Chondrocyte (in vitro differentiated cells): Measurements from ENCODE around the gene ZNF91. TPM values are rescaled to one million over a fixed set of nuclear protein-coding genes. Genes with fewer than 3 reads are reported as not detected.

ENCODE experiments used
- DNase-seq: peaks from one replicate; pipeline ENCODE4 v3.0.0; 2021; ENCODE audit warnings: mixed read lengths, low spot score
- H3K27ac Mint-ChIP-seq: one replicate; pipeline ENCODE4 v1.8.0; 2021; ENCODE audit warnings: mild to moderate bottlenecking, moderate library complexity, mixed read lengths; ENCODE audit not compliant: unreplicated experiment
- H3K27me3 Mint-ChIP-seq: 2 replicates; pipeline ENCODE4 v1.8.0; 2021; ENCODE audit warnings: low read depth, mixed read lengths
- H3K36me3 Mint-ChIP-seq: 2 replicates; pipeline ENCODE4 v1.8.0; 2021; ENCODE audit warnings: low read depth, mixed read lengths
- H3K4me1 Mint-ChIP-seq: 2 replicates; pipeline ENCODE4 v1.8.0; 2021; ENCODE audit warnings: low read depth, mild to moderate bottlenecking, mixed read lengths
- H3K4me3 Mint-ChIP-seq: one replicate; pipeline ENCODE4 v1.8.0; 2021; ENCODE audit warnings: mild to moderate bottlenecking, moderate library complexity, mixed read lengths; ENCODE audit not compliant: unreplicated experiment
- H3K9me3 Mint-ChIP-seq: 2 replicates; pipeline ENCODE4 v1.8.0; 2021; ENCODE audit warnings: low read depth, mixed read lengths
- long read RNA-seq: library from polyadenylated mRNA; stranded (forward); transcript quantifications from one replicate; pipeline ENCODE4 v2.0.0, GENCODE V29; 2021
- total RNA-seq: library from RNA; stranded (reverse); gene quantifications from 3 replicates; pipeline ENCODE4 v1.2.1, GENCODE V29; 2021
- TF ChIP-seq, protein P1 (sequence below): fragments of 200-600 bp; sonication (generic); IDR thresholded peaks from 2 replicates; pipeline ENCODE4 v1.5.0; 2021; ENCODE audit warnings: antibody characterized with exemption, mild to moderate bottlenecking, moderate library complexity

The ZNF91 gene
- total RNA-seq = 18.1 to 31.7 TPM (median 19.9 TPM) in 3 replicates
- long read RNA-seq, full-length matches to known transcripts = 4 of 10 reads
- long read RNA-seq, partial matches to known transcripts = 0 of 10 reads
- long read RNA-seq, other reads (novel, unspliced or antisense) = 6 of 10 reads

DNA sequence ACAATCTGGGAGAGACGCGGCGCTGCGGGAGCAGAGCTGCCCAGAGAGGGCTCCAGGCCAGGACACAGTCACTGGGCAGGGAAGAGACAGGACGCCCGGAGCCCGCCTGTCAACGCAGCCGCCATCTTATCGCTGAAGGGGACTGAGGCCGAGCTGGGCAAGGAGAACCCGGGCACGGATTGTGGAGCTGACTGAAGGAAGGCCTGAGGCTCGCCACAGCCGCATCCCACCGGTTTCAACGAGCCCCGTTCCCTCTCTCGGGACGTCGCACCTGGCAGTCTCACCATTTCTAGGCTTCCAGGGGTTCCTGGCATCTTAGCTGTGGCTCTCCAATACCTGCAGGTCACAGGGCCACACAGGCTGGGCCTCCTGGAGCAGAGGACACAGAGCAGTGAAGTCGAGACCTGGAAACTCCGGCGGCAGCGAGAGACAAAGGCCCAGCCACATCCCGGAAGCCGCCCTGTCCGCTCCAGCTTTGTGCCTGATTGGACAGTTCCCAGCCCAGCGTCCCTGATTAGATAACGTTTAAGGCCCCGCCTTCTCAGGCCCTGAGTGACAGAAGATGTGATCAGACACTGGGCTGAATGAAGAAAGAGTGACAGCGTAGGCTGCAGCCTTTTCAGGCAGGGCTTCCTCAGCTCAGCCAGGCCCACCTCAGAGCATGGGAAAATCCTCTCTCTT, at the start of gene ZNF91:
TSS of gene ZNF91 (minus strand) at position 431 of the 681 bp plus-strand sequence. CDS start at position 314, 117 bp downstream.
- TF ChIP-seq, protein P1, sequence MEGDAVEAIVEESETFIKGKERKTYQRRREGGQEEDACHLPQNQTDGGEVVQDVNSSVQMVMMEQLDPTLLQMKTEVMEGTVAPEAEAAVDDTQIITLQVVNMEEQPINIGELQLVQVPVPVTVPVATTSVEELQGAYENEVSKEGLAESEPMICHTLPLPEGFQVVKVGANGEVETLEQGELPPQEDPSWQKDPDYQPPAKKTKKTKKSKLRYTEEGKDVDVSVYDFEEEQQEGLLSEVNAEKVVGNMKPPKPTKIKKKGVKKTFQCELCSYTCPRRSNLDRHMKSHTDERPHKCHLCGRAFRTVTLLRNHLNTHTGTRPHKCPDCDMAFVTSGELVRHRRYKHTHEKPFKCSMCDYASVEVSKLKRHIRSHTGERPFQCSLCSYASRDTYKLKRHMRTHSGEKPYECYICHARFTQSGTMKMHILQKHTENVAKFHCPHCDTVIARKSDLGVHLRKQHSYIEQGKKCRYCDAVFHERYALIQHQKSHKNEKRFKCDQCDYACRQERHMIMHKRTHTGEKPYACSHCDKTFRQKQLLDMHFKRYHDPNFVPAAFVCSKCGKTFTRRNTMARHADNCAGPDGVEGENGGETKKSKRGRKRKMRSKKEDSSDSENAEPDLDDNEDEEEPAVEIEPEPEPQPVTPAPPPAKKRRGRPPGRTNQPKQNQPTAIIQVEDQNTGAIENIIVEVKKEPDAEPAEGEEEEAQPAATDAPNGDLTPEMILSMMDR = no peak
- Mint-ChIP-seq H3K4me1 (peaks cover 31% of the 10 kb centered on the region), H3K4me3 (peak within 1 kb of the TSS; percentile 96), H3K9me3 (no peaks in the 10 kb centered on the region), H3K27me3 (no peaks in the 10 kb centered on the region), H3K27ac (peak within 1 kb of the TSS; percentile 100), H3K36me3 (peaks cover 6% of the 10 kb centered on the region)
- peak; percentile 97 for DNase-seq

DNA sequence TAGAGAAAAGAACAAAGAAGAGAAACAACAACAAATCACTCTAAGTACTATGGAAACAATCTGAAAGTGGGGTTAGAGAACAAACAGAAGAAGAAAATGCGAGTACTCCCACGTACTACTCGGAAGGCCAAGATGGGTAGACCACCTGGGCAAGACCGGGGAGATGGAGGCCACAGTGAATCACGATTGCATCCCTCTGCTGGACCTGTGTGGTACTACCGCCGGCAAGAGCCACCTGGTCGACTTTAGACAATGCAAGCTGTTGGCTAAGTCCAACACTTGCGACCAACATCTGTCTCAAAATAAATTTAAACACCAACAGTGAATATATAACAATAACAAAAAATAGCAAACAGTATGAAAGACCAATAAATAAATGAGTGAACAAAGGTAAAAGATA, 45.5 kb upstream of the ZNF91 start:
- DNase-seq = no peak
- H3K27ac Mint-ChIP-seq = no peak overlapping the region
- TF ChIP-seq, protein P1 = peak; percentile 44
- H3K4me3 Mint-ChIP-seq = no peak overlapping the region
- peaks cover 62% of the 10 kb centered on the region for H3K9me3 Mint-ChIP-seq
- peaks cover 3% of the 10 kb centered on the region for H3K36me3 Mint-ChIP-seq
- H3K4me1 Mint-ChIP-seq = no peaks in the 10 kb centered on the region
- H3K27me3 Mint-ChIP-seq = no peaks in the 10 kb centered on the region

- H3K36me3 Mint-ChIP-seq = peaks cover 3% of the 10 kb centered on the region
- no peaks in the 10 kb centered on the region for H3K4me1 Mint-ChIP-seq
- no peaks in the 10 kb centered on the region for H3K27me3 Mint-ChIP-seq
- TF ChIP-seq, protein P1 = no peak
- H3K4me3 Mint-ChIP-seq = no peak overlapping the region
- no peak overlapping the region for H3K27ac Mint-ChIP-seq
- DNase-seq = no peak
- H3K9me3 Mint-ChIP-seq = peaks cover 62% of the 10 kb centered on the region
Measured at GRCh38 chr19:23440207-23440606, 44.9 kb upstream of the ZNF91 start.

GRCh38 chr19:23439623-23440022, 44.4 kb upstream of the ZNF91 start:
- Mint-ChIP-seq H3K4me3 (no peak overlapping the region), H3K27ac (no peak overlapping the region), H3K36me3 (peaks cover 3% of the 10 kb centered on the region), H3K9me3 (peaks cover 62% of the 10 kb centered on the region), H3K4me1 (no peaks in the 10 kb centered on the region), H3K27me3 (no peaks in the 10 kb centered on the region)
- TF ChIP-seq, protein P1 = no peak
- no peak for DNase-seq

DNA sequence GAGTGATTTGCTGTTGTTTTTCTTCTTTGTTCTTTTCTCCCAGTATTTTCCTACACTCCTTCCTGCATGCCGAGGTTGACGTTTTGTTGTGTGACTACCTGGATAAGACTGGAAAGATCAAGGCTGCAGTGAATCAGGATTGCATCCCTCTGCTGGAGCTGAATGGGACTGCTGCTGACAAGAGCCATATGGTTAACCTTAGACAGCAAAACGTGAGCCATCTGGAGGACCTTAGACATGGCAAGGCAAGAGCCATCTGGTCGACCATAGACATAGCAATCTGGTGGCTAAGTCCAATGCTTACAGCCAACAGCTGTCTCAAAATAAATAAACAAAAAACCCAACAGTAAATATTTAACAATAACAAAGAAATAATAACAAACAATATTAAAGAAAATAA, 42.6 kb upstream of the ZNF91 start:
- Mint-ChIP-seq H3K4me1 (no peaks in the 10 kb centered on the region), H3K27ac (no peak overlapping the region), H3K36me3 (peaks cover 5% of the 10 kb centered on the region), H3K9me3 (peaks cover 69% of the 10 kb centered on the region), H3K27me3 (no peaks in the 10 kb centered on the region), H3K4me3 (no peak overlapping the region)
- TF ChIP-seq, protein P1 = no peak
- DNase-seq = no peak
